Middle frontal gyrus (tissue), 1 donor: Measurements from ENCODE around the gene IFI27.

Experiments
- DNase-seq: peaks from one replicate; pipeline ENCODE4 v3.0.0-alpha.2; 2015; ENCODE audit warnings: low spot score; ENCODE audit errors: extremely low spot score

IFI27 gene

DNA sequence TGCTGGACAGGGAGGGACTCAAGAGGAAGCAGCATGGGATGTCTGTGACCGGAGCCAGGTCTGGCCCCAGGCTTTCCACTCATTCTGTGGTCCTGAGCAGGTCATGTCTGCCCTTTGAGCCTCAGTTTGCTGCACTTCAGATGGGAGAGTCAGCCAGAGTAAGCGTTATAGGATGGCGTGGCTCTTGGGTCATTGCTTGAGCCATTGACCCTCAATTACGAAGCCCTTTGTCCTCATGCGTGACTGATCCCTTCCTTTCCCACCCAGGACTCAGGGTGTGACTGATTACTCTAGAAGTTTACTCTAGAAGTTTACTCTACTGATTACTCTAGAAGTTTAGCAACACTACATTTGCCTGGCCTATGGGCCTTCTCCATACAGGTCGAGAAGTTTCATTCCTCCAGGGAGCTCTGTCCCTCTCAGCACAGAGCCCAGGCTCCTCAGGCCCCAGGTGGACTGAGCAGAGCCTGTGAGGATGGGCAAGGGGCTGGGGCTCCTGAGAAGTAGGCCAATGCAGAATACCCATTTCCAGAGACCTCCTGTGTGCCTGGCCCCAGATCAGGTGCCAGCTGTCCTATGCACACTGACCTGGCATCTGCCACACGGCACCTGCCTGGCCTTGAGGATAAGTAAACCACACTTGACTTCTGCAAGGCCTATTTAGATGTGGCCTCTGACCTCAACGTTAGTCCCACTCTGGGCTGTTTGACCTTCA lies 7.6 kb upstream of the IFI27 start:
- no peak for DNase-seq

DNA sequence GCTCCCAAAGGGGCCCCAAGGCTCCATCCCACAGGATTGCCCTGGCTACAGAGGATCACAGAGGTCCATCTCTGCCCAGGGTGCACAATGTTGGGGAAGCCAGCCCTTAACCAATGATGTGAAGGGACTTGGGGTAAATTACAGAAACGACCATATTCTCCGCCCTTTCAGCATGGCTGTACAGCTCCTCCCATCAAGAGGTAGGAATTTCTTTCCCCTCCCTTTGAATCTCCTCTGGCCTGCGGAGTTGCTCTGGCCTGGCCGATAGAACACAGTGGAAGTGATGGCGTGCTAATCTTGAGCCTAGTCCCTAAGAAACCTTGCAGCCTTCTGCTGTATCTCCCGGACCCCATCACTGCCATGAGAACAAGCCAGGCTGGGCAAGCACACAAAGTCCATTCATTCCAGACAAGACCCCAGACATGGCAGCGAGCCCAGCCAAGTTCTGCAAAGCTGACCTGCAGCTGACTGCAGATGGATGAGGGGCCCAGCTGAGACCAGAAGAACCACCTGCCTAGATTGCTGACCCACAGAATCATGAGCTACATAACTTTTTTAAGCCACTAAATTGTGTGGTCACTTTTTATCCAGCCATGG lies 6.9 kb upstream of the IFI27 start:
- no peak for DNase-seq

DNA sequence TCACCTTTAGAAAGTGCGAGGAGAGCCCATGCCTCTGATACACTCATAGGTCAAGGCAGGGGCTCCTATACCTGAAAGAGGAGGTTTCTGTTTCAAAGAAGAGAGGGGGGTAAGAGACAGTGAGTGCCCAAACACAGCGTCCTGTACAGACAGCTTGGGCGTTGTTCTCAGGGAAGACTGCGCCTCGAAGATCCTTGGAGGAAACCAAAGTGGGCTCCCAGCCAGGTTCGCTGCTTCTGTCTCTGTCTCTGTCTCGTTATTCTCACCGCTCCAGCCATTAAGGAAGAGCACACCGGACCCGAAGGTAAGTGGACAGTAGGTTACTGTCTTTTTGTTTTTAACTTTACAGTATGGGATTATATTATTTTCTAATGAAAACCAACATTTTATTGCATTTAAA lies 5.8 kb upstream of the IFI27 start:
- no peak for DNase-seq

DNA sequence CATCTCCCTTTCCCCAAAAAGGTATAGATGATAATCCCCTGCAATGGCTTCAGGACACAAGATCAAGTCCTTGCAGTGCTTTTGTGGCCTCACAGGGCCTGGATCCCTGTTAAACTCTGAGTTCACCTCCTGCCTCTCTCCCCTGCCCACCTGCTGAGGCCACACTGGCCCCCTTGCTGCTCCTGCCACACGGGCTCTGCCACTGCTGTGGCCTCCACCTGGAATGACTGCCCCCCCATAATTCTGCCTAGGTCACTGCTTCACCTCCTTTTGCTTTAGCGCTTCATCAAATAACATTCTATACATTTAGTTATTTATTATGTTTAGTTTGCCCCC lies 653 bp upstream of the IFI27 start:
- no peak for DNase-seq

DNA sequence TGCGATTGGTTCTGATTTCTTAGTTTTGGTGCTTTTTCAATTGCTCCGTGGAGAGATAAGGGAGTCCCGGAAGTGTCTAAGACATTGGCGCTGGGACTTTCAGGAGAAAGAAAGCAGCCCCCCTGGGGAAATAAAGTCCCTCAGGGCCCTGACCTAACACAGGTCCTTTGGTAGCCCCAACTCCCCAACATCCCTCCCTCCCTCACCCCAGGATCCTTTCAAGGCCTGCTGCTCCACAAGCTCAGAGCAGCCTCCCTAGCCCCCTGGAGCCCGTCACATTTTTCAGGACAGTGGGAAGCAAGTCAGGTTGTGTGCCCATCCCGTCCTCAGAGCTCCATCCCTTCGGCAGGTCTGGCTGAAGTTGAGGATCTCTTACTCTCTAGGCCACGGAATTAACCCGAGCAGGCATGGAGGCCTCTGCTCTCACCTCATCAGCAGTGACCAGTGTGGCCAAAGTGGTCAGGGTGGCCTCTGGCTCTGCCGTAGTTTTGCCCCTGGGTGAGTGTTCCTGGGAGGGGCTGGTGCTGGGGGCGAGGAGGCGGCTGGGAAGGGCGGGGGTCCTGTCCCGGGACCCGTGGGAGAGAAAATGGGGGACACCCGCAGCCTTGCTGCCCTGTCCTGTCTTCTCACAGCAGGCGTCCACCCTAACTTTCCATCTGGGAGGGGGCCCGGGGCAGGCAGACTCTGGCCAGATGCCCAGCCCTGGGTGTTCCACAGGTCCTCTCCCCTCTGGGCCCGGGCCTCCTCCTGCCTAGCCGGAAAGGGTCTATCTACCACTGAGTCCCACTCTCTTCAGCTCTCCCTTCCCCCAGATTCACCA lies 950 bp downstream of the IFI27 start:
- no peak for DNase-seq

DNA sequence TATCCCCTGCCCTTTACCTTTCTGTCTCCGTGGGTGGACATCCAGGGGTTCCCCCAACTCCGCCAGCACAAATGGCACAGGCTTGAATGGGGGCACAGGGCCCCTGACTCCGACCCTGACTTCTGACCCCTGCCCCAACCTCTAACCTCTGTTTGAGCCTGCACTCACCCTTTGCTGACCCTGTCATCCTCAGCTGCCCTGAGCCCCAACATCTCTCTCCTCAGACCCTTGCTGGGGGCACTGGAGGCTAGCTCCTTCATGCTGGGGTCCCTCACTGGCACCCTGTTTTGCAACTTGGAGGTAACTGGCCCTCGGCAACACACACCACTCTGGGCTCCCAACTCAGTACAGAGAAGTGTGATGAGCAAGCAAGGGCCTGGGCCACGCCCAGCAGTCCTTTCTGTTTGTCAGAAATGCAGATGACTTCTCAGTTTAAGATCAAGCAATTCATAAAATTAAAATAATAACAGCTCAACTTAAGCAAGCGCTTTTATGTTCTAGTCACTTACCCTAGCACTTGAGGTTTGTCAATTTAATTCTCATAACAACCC lies 2.1 kb downstream of the IFI27 start:
- no peak for DNase-seq

DNA sequence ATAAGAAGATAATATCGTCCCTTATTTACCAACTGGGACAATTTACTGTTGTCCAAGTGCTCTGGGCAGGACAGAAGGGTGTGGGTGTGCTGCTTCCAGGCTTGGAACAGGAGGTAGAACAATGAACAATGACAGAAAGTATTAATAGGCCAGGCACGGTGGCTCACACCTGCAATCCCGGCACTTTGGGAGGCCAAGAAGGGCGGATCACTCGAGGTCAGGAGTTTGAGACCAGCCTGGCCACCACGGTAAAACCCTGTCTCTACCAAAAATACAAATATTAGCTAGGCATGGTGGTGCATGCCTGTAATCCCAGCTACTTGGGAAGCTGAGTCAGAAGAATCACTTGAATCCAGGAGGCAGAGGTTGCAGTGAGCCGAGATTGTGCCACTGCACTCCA lies 2.5 kb downstream of the IFI27 start:
- no peak for DNase-seq

DNA sequence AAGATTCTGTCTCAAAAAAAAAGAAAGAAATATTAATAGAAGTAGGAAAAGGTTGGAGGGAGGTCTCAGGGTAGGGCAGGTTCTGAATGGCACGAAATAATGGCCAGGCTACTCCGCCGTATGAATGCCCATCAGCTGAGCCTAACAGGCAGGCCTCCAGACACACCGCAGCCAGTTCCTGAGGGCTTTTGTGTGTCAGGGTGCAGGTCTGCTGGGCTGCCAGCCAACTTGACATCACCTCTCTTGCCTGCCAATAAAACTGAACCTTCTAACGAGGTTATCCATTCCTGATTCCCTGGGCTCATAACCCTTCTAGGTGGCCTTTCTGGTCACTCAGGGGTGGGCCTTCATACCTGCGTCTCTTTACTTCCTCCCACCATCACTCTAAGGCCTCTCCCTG lies 3.0 kb downstream of the IFI27 start:
- DNase-seq: no peak

DNA sequence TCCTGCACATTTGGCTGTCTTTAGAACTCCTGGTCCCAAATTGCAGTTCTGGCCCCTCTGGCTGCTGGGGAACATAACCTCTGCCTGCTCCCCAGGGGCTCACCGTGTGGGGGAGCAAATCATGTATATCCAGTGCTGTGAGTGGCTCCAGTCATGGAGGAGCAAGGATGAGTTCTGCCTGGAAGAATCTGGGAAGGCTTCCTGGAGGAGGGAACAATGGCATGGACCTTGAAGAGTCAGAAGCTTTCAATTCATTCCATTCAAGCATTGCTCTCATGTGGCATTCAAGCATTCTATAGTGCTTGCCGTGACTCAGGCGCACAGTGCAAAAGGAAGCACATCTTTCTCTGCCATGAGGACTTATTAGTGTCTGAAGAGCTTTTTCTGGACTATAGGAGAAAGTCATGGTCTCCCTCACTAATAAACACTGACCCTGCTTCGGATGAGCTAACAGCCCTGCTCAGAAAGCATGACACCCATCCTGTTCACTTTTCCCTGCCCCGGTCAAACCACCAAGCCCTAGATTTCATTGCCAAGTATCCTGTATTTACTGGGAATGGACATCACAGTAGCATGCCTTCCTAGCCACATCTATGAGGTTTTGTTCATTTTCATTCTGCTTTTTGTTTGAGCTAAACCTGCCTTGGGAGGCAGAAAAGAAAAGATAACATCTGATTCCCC lies 3.5 kb downstream of the IFI27 start:
- DNase-seq: no peak

DNA sequence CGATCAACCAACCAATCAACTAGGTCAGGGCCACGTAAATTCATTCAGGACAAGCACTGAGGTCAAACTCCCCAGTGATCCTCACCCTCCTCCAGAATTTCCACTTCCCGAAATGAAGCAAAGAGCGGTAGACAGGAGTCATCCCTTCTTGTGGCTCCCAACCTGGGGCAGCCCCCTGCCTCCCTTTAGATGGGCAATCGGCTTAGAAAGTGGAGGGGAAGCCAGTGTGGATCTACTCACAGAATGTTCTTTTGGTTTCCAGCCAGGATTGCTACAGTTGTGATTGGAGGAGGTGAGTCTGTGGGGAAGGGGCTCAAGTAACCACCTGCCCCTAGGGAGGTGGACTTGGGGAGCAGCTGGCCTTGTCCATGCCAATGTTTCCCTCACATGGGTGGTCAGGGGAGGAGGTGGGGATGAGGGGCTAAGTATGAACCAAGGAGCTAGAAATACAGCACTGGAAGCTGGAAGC lies 4.1 kb downstream of the IFI27 start:
- DNase-seq: no peak

DNA sequence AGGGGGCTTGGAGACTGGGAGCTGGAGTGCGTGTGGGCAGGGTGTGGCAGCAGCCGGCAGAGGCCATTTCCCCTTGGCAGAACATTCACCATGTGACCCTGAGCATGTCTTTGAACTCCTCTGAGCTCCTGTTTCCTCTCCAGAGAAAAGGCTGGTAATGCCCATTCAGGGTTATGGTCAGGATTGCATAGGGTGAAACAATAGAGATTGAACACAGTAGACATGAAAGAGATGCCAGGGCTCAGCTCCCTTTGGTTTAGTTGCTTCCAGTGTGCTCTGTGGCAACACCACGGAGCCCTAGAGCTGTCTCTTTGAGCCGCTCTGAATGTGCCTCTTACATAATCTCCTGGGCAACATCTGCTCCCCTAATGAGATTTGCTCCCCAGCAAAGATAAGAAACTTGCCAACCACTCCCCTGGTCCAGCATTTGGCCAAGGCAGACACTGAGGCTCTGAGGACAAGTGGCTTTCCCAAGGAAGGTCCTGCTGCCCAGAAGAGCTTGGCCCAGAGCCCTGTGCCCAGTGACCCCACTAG lies 4.6 kb downstream of the IFI27 start:
- no peak for DNase-seq

DNA sequence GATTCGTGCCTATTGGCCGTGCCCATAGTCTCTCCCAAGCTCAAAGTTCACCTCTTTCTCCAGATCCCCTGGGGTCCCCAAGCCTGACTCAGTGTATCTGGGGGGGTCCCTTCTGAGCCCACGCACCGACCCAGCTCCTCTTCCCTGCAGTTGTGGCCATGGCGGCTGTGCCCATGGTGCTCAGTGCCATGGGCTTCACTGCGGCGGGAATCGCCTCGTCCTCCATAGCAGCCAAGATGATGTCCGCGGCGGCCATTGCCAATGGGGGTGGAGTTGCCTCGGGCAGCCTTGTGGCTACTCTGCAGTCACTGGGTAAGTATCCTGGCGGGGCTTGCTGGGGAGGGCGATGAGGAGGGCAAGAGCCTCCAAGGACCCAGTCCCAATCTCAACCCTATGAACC lies 5.1 kb downstream of the IFI27 start:
- DNase-seq: no peak

DNA sequence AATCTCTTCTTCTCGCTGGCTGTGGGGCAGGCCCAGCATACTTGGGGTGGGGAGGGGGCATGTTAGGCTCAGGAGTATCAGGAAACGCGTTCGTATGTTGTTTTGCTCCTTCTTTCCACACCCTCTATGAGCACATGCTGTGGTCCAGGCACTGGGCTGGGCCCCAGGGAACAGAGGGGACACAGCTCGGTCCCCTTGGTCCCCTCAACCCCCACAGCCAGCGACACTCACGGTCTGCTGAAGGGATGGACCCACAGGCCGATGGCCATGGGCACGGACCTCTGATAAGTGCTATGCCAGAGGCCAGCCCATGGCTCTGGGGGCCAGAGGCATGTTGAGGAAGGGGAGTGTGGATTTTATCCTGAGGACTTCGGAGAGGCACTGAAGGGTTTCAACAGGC lies 6.2 kb downstream of the IFI27 start:
- no peak for DNase-seq

DNA sequence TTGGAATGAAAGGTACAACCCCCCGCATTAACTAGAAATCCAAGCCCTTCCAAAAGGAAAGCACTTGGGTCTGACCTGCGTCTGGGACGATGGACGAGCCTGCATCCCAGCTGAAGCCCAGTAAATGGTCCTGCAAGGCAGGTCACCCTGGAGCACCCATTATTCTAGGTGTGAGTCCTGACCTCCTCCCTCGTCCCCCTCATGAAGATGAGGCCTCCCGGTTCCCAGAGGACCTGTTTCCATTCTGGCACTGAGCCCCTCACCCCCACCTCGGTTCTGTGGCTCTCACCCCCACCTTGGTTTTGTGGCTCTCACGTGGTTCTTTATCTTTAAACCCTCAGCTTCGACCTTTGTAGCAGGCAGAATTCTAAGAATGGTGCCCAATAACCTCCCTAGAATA lies 7.3 kb downstream of the IFI27 start:
- no peak for DNase-seq

DNA sequence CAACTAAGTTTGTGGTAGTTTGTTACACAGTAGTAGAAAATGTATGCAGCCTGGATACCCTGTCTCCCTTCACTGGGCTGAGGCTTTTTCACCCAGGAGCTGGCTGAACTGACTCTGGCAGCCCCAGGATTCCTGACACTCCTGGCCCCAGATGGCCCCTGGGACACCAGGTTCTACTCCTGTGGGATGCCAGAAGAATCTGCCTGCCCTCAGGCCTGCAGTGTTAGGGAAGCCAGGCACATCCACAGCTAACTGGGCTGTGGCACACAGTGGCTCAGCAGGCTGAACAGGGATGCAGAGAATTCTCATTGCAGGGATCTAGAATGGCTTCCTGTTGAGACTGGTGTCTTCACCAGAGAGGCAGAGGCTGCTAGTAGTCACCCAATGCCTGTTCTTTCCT lies 8.5 kb downstream of the IFI27 start:
- no peak for DNase-seq

DNA sequence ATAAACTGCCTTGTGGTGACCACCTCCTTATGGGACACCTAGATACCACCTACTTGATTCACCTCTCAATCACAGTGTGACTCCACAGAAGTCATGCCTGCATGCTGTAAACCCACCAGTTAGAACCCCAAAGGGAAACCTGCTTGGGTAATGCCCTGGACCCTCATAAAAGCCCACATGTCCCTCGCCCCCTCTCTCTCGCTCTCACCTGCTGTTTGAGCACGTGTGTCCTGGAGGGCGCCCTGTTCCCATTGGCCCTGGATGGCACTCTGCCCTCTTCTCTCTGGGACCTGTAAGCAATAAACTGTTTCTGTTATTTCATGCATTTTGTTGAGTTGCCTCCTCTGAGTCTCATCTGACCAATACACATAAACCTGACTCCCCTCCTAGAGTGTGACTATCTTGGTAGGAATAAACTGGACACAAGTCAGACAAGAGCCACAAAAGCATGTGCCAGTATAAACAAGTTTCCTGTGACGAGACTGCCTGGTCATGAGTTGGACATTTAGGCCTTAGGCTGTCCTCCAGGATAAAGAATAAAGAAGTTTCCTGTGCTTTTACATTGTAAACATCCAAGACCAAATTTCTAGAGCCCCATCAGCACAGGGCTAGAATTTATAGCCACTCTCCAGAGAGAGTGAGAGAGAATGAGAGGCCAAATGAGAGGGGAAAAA lies 10.3 kb downstream of the IFI27 start:
- no peak for DNase-seq

DNA sequence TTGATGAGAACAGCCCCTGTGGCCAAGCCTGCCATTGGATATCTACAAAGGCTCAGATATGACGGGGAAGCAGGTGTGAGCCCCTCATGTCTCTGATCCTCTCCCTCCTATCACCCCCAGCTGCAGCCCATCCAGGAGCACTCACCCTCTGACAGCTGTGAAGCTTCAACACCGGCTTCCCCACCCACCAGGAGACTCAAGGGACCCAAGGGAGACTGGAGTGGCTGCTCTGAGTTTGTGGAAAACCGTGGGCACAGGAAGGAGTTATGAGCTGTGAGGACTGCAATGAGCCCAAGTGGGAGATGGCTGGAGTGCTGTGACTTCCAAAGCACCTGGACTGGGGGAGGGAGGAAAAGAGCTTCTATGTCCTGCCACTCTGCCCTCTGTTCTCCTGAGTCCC lies 10.9 kb downstream of the IFI27 start:
- no peak for DNase-seq

DNA sequence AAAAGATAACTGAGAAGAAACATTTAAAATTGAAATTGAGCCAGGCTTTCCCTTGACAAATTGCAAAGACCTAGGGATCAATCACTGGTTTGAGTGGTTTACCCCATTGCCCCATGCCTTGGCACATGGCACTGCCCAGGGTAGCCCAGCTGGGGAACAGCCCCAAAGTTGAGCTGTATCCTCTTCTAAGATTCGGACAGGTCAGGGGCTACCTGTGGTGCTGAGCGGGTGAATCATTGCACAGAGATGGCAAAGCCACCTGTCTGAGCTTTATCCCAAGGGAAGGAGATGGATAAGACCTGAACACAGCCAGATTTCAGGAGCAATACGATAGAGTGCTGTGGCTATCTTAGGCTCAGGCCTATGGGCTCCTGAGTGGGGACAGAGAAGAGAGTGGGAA lies 11.9 kb downstream of the IFI27 start:
- no peak for DNase-seq

DNA sequence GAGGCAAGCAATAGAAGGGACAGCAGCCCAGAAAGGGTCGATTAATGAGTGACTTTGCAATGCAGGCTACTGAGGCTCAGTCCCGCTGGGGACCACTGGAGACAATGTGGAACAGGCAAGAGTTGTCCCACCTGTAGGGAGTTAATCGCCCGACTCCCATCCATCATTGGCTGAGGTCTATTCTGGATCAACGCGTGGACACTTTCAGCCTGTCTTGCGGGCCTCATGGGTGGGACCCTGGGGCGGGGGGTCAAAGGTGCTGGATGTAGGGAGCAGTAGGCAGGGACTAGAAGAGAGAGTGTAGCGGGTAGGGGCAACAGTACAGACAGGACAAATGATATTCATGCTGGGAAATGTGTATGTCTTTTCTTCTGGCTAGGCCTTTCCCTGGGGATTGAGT lies 12.8 kb downstream of the IFI27 start:
- DNase-seq: no peak

DNA sequence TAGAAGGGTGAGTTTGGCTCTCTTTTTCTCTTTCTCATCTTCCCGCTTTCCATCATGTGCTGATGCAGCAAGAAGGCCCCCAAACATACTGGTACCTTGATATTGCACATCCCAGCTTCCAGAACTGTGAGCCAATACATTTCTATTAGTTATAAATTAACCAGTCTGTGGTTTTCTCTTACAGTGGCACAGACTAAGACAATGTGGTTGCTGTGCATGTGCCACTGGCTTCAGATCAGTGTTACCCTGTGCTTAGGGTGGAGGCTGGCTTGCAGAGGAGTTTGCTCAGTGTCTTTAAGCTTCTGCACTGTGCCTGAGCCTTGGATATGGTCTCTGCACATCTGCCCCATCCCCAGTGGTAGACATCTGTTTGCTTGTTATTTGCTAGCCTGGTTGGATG lies 13.3 kb downstream of the IFI27 start:
- DNase-seq: no peak
